Gastroesophageal sphincter (tissue), 4 donors: ENCODE results near the gene SLC6A4. TPM values are rescaled to one million over a fixed set of nuclear protein-coding genes. Genes with fewer than 3 reads are reported as not detected.

ENCODE experiments used
- ATAC-seq: fragments of 150-250 bp; one replicate; pipeline ENCODE4 v1.9.1; 2016; ENCODE audit warnings: mild to moderate bottlenecking, moderate library complexity
- H3K27ac ChIP-seq, 4 donors: fragments of 200-600 bp; sonication (generic) in 3 of 4; 1 replicate in 3 of 4; 2 replicates in 1 of 4; pipeline ENCODE4 v1.5.1; 2016 to 2019
- H3K27me3 ChIP-seq: fragments of 200-600 bp; sonication (generic); one replicate; pipeline ENCODE4 v1.5.1; 2019
- H3K36me3 ChIP-seq, 2 donors: fragments of 200-600 bp; sonication (generic); one replicate each; pipeline ENCODE4 v1.5.1; 2019; ENCODE audit warnings: control low read depth in 1 of 2
- H3K4me1 ChIP-seq, 3 donors: fragments of 200-600 bp; sonication (generic); 1 replicate in 2 of 3; 2 replicates in 1 of 3; pipeline ENCODE4 v1.5.1; 2016 to 2019; ENCODE audit warnings: control low read depth in 2 of 3
- H3K4me3 ChIP-seq, 2 donors: fragments of 200-600 bp; sonication (generic); one replicate each; pipeline ENCODE4 v1.5.1; 2019; ENCODE audit warnings: mild to moderate bottlenecking in 1 of 2, moderate library complexity in 1 of 2
- H3K9me3 ChIP-seq, 3 donors: fragments of 200-600 bp; sonication (generic); one replicate each; pipeline ENCODE4 v1.5.1; 2017 to 2019; ENCODE audit warnings: control low read depth in 2 of 3
- EP300 ChIP-seq: sonication (generic); formaldehyde crosslinking; IDR thresholded peaks from one replicate; pipeline ENCODE4 v1.6.1; 2017; ENCODE audit warnings: antibody characterized with exemption, mild to moderate bottlenecking
- POLR2A ChIP-seq, 2 donors: fragments of 450-650 bp; IDR thresholded peaks; one replicate each; pipeline ENCODE4 v1.6.1; 2017; ENCODE audit warnings: antibody characterized with exemption in 2 of 2, mild to moderate bottlenecking in 2 of 2, moderate library complexity in 1 of 2
- POLR2AphosphoS5 ChIP-seq: sonication (generic); formaldehyde crosslinking; IDR thresholded peaks from one replicate; pipeline ENCODE4 v1.6.1; 2017; ENCODE audit warnings: antibody characterized with exemption
- WGBS, 2 donors: methylation state at CpG; one replicate each; pipeline ENCODE4 v1.1.5; 2018; ENCODE audit warnings: low coverage in 1 of 2; 5-methylcytosine and 5-hydroxymethylcytosine counted together
- total RNA-seq, 4 donors: library from RNA; depleted of rRNA; stranded (reverse); fragments of >200 nt; gene quantifications; one replicate each; pipeline ENCODE4 v1.1.0, GENCODE V29; 2016
- TF ChIP-seq, protein P1 (sequence below), 4 experiments: fragments of 200-600 bp in 2 of 4; fragments of 450-650 bp in 2 of 4; sonication (generic) in 1 of 4; IDR thresholded peaks; one replicate each; pipeline ENCODE4 v1.5.1; 2017 to 2019; ENCODE audit warnings: antibody characterized with exemption in 4 of 4, mild to moderate bottlenecking in 2 of 4, moderate library complexity in 2 of 4

SLC6A4 gene
- total RNA-seq, 4 donors from 2014 or later, result under 0.01 to 0.22 (median 0.09) TPM

- H3K9me3 ChIP-seq, result no peaks in the 10 kb centered on the region
- 49% methylated on average over 3 of the region's 6 CpGs; no CpG with 5 or more reads in 1 of the 2 donors for WGBS, 2 donors
- no peaks in the 10 kb centered on the region for H3K36me3 ChIP-seq
- TF ChIP-seq EP300 (no peak), POLR2A (IDR thresholded peaks at IDR 0.05) (no peak), POLR2AphosphoS5 (no peak)
- TF ChIP-seq, protein P1, sequence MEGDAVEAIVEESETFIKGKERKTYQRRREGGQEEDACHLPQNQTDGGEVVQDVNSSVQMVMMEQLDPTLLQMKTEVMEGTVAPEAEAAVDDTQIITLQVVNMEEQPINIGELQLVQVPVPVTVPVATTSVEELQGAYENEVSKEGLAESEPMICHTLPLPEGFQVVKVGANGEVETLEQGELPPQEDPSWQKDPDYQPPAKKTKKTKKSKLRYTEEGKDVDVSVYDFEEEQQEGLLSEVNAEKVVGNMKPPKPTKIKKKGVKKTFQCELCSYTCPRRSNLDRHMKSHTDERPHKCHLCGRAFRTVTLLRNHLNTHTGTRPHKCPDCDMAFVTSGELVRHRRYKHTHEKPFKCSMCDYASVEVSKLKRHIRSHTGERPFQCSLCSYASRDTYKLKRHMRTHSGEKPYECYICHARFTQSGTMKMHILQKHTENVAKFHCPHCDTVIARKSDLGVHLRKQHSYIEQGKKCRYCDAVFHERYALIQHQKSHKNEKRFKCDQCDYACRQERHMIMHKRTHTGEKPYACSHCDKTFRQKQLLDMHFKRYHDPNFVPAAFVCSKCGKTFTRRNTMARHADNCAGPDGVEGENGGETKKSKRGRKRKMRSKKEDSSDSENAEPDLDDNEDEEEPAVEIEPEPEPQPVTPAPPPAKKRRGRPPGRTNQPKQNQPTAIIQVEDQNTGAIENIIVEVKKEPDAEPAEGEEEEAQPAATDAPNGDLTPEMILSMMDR (IDR thresholded peaks at IDR 0.05), result no peak
- peaks cover 10% of the 10 kb centered on the region for H3K27me3 ChIP-seq
- no peak overlapping the region for H3K4me3 ChIP-seq
- ATAC-seq, result no peak
- no peak overlapping the region for H3K27ac ChIP-seq
- H3K4me1 ChIP-seq, result no peaks in the 10 kb centered on the region
Measured at GRCh38 chr17:30211371-30211770, 24.1 kb downstream of the SLC6A4 start.

GRCh38 chr17:30210901-30211300, 24.6 kb downstream of the SLC6A4 start:
- Histone ChIP-seq H3K36me3 (no peaks in the 10 kb centered on the region), H3K4me3 (no peak overlapping the region), H3K9me3 (no peaks in the 10 kb centered on the region), H3K4me1 (no peaks in the 10 kb centered on the region), H3K27me3 (peaks cover 10% of the 10 kb centered on the region), H3K27ac (no peak overlapping the region)
- 80 to 82% methylated on average over 2 of the region's 10 CpGs for WGBS, 2 donors
- ATAC-seq, result no peak
- no peak for TF ChIP-seq POLR2A (IDR thresholded peaks at IDR 0.05)
- TF ChIP-seq POLR2AphosphoS5, result no peak
- TF ChIP-seq, protein P1 (IDR thresholded peaks at IDR 0.05), result no peak
- no peak for TF ChIP-seq EP300

DNA sequence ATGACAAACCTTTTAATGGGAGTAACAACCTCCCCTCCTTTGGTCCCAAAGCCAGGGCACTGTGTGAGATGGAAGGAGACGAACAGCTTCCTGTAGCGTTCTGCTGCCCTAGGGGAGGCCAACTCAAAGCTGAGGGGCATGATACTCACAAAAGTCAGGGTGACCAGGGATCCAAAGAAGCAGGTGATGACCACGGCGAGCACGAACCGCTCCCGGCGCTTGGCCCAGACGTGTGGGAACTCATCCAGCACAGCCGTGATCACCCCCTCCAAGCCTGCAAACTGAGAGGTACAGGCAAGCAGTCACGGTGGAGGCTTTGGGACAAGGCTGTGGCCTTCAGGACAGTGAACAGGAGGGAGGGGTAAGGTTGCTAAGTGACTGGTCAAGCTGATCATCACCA, 25.1 kb downstream of the SLC6A4 start:
- Histone ChIP-seq H3K36me3 (no peaks in the 10 kb centered on the region), H3K27ac (no peak overlapping the region), H3K27me3 (peaks cover 13% of the 10 kb centered on the region), H3K4me1 (no peaks in the 10 kb centered on the region), H3K4me3 (no peak overlapping the region), H3K9me3 (no peaks in the 10 kb centered on the region)
- ATAC-seq, result no peak
- TF ChIP-seq EP300 (no peak), POLR2A (IDR thresholded peaks at IDR 0.05) (no peak), POLR2AphosphoS5 (no peak)
- TF ChIP-seq, protein P1 (IDR thresholded peaks at IDR 0.05), result no peak
- WGBS, 2 donors, result 80 to 84% methylated on average over 1 to 4 of the region's 11 CpGs

- Histone ChIP-seq H3K36me3 (no peaks in the 10 kb centered on the region), H3K4me3 (no peak overlapping the region), H3K27ac (no peak overlapping the region), H3K9me3 (no peaks in the 10 kb centered on the region), H3K4me1 (no peaks in the 10 kb centered on the region), H3K27me3 (peaks cover 16% of the 10 kb centered on the region)
- no peak for ATAC-seq
- 80 to 83% methylated on average over 5 of the region's 7 CpGs for WGBS, 2 donors
- TF ChIP-seq, protein P1 (IDR thresholded peaks at IDR 0.05), result no peak
- TF ChIP-seq POLR2A (IDR thresholded peaks at IDR 0.05), result no peak
- TF ChIP-seq EP300, result no peak
- no peak for TF ChIP-seq POLR2AphosphoS5
Measured at GRCh38 chr17:30209930-30210329, 25.6 kb downstream of the SLC6A4 start.

DNA sequence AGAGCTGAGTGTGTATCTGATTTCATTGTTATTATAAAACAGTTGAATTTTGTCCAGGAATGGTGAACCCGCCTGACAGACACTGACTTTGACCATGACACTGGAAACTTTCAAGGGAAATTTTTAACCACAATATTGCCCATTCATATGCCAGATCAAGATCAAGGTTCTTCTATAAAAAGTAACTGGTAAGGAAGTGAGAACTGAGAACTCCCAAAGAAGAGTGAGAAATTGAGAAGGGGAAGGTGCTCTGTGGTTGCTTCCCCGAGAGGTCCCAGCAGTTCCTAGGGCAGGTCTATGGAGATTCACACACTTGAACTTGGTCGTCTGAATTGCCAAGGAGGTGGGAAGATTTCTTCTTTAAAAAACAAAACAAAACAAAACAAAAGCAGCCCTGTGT, 27.3 kb downstream of the SLC6A4 start:
- Histone ChIP-seq H3K4me3 (no peak overlapping the region), H3K9me3 (no peaks in the 10 kb centered on the region), H3K36me3 (no peaks in the 10 kb centered on the region), H3K4me1 (no peaks in the 10 kb centered on the region), H3K27me3 (peaks cover 31% of the 10 kb centered on the region), H3K27ac (no peak overlapping the region)
- no peak for ATAC-seq
- WGBS, 2 donors, result 54 to 72% methylated on average over 3 of the region's 3 CpGs
- no peak for TF ChIP-seq EP300
- no peak for TF ChIP-seq POLR2A (IDR thresholded peaks at IDR 0.05)
- no peak for TF ChIP-seq POLR2AphosphoS5
- TF ChIP-seq, protein P1 (IDR thresholded peaks at IDR 0.05), result no peak
